Measurements from ENCODE around the gene EIF5AL1.

GRCh38 chr10:79488336-79488735, 24.0 kb upstream of the EIF5AL1 start:
- TF ChIP-seq EP300 (IDR thresholded peaks at IDR 0.05) (no peak), CTCF (IDR thresholded peaks at IDR 0.05) (no peak), POLR2A (IDR thresholded peaks at IDR 0.05) (no peak), POLR2AphosphoS5 (IDR thresholded peaks at IDR 0.05) (no peak)

Measured in suprapubic skin (tissue), 4 donors.